Astrocyte (in vitro differentiated cells and primary cell): ENCODE data around the gene WDR43. TPM values are rescaled to one million over a fixed set of nuclear protein-coding genes. Genes with fewer than 3 reads are reported as not detected.
A peak's percentile ranks its signal among the peaks of the same experiment; 100 is the strongest.

Experiments used
- DNase-seq: peaks from one replicate; pipeline ENCODE4 v3.0.0-alpha.2; 2010; ENCODE audit warnings: low read depth
- FAIRE-seq: peaks from 2 replicates; lab custom pipeline; 2011; peaks lifted over from hg19 to GRCh38; lab: Jason Lieb, UNC
- H2AFZ ChIP-seq: 2 replicates; pipeline ENCODE4 v1.6.0; 2012; ENCODE audit warnings: low read depth, low read length, inconsistent platforms
- H3K27ac ChIP-seq: 2 replicates; pipeline ENCODE4 v1.5.1; 2011; ENCODE audit warnings: low read depth, low read length, inconsistent platforms
- H3K27me3 ChIP-seq: 2 replicates; pipeline ENCODE4 v1.6.0; 2011; ENCODE audit warnings: low read length, inconsistent platforms; ENCODE audit not compliant: insufficient read depth
- H3K36me3 ChIP-seq: 2 replicates; pipeline ENCODE4 v1.5.1; 2011; ENCODE audit warnings: low read length, inconsistent platforms; ENCODE audit not compliant: insufficient read depth
- H3K4me1 ChIP-seq: 2 replicates; pipeline ENCODE4 v1.5.1; 2011; ENCODE audit warnings: low read length, inconsistent platforms; ENCODE audit not compliant: insufficient read depth
- H3K4me2 ChIP-seq: 2 replicates; pipeline ENCODE4 v1.6.0; 2012; ENCODE audit warnings: low read length, inconsistent platforms
- H3K4me3 ChIP-seq: 2 replicates; pipeline ENCODE4 v1.5.1; 2011; ENCODE audit warnings: low read depth, mild to moderate bottlenecking, low read length, inconsistent platforms; ENCODE audit not compliant: insufficient read depth
- H3K79me2 ChIP-seq: 2 replicates; pipeline ENCODE4 v1.6.0; 2012; ENCODE audit warnings: mild to moderate bottlenecking, low read length, inconsistent platforms; ENCODE audit not compliant: insufficient read depth
- H3K9ac ChIP-seq: 2 replicates; pipeline ENCODE4 v1.6.0; 2012; ENCODE audit warnings: mild to moderate bottlenecking, low read length, inconsistent platforms
- H3K9me3 ChIP-seq: 2 replicates; pipeline ENCODE4 v1.5.1; 2012; ENCODE audit warnings: low read depth, mild to moderate bottlenecking, low read length, inconsistent platforms; ENCODE audit not compliant: insufficient read depth
- H4K20me1 ChIP-seq: 2 replicates; pipeline ENCODE4 v1.6.0; 2012; ENCODE audit warnings: low read length, inconsistent platforms; ENCODE audit not compliant: insufficient read depth
- H3K27ac Mint-ChIP-seq: one replicate; pipeline ENCODE4 v1.8.0; 2021; ENCODE audit warnings: mild to moderate bottlenecking, mixed read lengths; ENCODE audit not compliant: unreplicated experiment
- H3K27me3 Mint-ChIP-seq: one replicate; pipeline ENCODE4 v1.8.0; 2021; ENCODE audit warnings: low read depth, mixed read lengths; ENCODE audit not compliant: unreplicated experiment
- H3K36me3 Mint-ChIP-seq: one replicate; pipeline ENCODE4 v1.8.0; 2021; ENCODE audit warnings: low read depth, mixed read lengths; ENCODE audit not compliant: unreplicated experiment
- H3K4me1 Mint-ChIP-seq: one replicate; pipeline ENCODE4 v1.8.0; 2021; ENCODE audit warnings: low read depth, mixed read lengths; ENCODE audit not compliant: unreplicated experiment
- H3K4me3 Mint-ChIP-seq: one replicate; pipeline ENCODE4 v1.8.0; 2021; ENCODE audit warnings: mild to moderate bottlenecking, moderate library complexity, mixed read lengths; ENCODE audit not compliant: unreplicated experiment
- H3K9me3 Mint-ChIP-seq: one replicate; pipeline ENCODE4 v1.8.0; 2021; ENCODE audit warnings: mild to moderate bottlenecking, mixed read lengths; ENCODE audit not compliant: unreplicated experiment
- EZH2 ChIP-seq: IDR thresholded peaks from 2 replicates; pipeline ENCODE4 v1.6.1; 2012; ENCODE audit warnings: mild to moderate bottlenecking, low read length, inconsistent platforms; ENCODE audit not compliant: insufficient read depth
- total RNA-seq: library from RNA; stranded (reverse); gene quantifications from 2 replicates; pipeline ENCODE4 v1.2.1, GENCODE V29; 2021
- TF ChIP-seq, protein P1 (sequence below): IDR thresholded peaks from 2 replicates; pipeline ENCODE4 v1.5.1; 2011; ENCODE audit warnings: low read depth, mild to moderate bottlenecking, inconsistent platforms, low read length, moderate library complexity; ENCODE audit not compliant: insufficient read depth

The WDR43 gene
- total RNA-seq, 1 donor from 2014 or later, result 83.9 TPM

DNA sequence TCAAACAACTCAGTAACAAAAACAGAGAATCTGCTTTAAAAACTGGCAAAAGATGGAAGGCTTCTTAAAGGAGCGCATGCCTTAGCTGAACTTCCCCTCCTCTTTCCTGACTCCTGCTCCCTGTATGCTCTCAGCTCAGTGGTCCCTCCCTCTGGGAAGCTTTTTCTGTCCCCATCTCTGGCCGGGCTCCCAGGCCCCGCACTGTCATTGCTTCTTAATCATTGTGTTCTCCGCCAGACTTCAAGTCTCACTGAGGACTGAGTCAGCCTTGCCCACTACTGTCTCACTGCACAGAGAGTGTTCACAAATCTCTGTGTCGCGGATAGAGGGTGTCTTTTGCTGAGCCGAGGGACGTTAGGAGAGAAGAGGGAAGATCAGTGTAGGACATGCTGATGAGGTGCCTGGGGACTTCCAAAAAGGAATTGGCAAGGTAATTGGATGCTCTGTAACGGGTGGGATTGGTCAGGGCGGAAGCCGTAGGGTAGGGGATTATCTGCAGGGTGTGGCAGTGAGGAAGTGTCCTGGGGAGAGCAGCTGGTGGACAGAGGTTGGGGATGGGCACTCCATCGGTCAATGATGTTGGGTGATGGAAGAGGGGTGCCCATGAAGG is 102.9 kb downstream of the WDR43 start:
- no peak overlapping the region for H3K27ac Mint-ChIP-seq
- H3K9me3 Mint-ChIP-seq, result no peaks in the 10 kb centered on the region
- Histone ChIP-seq H3K4me3 (no peak overlapping the region), H3K4me1 (peaks cover 8% of the 10 kb centered on the region), H3K27ac (no peak overlapping the region), H2AFZ (peak overlapping the region; percentile 13), H3K27me3 (no peaks in the 10 kb centered on the region), H3K79me2 (no peaks in the 10 kb centered on the region), H3K36me3 (no peaks in the 10 kb centered on the region), H3K9ac (no peak overlapping the region), H3K9me3 (no peaks in the 10 kb centered on the region), H3K4me2 (peak overlapping the region; percentile 37), H4K20me1 (no peaks in the 10 kb centered on the region)
- TF ChIP-seq, protein P1, sequence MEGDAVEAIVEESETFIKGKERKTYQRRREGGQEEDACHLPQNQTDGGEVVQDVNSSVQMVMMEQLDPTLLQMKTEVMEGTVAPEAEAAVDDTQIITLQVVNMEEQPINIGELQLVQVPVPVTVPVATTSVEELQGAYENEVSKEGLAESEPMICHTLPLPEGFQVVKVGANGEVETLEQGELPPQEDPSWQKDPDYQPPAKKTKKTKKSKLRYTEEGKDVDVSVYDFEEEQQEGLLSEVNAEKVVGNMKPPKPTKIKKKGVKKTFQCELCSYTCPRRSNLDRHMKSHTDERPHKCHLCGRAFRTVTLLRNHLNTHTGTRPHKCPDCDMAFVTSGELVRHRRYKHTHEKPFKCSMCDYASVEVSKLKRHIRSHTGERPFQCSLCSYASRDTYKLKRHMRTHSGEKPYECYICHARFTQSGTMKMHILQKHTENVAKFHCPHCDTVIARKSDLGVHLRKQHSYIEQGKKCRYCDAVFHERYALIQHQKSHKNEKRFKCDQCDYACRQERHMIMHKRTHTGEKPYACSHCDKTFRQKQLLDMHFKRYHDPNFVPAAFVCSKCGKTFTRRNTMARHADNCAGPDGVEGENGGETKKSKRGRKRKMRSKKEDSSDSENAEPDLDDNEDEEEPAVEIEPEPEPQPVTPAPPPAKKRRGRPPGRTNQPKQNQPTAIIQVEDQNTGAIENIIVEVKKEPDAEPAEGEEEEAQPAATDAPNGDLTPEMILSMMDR, result no peak
- no peak for TF ChIP-seq EZH2
- no peak overlapping the region for H3K4me3 Mint-ChIP-seq
- H3K27me3 Mint-ChIP-seq, result peaks cover 42% of the 10 kb centered on the region
- H3K4me1 Mint-ChIP-seq, result peaks cover 10% of the 10 kb centered on the region
- DNase-seq (peak; percentile 41), FAIRE-seq (peak; percentile 23)
- H3K36me3 Mint-ChIP-seq, result peaks cover 3% of the 10 kb centered on the region

Other genes starting within 250 kb of the WDR43 start
- 250 and 263 TPM in 2 replicates for gene PPP1CB, start 142.8 kb upstream of the WDR43 start, total RNA-seq
- 1.3 and 1.4 TPM in 2 replicates for gene SPDYA, start 83.8 kb upstream of the WDR43 start, total RNA-seq
- gene TRMT61B, start 24.4 kb upstream of the WDR43 start, total RNA-seq, result 12.1 and 15.3 TPM in 2 replicates
- 0.38 and 0.73 TPM in 2 replicates for gene TOGARAM2, start 86.6 kb downstream of the WDR43 start, total RNA-seq
- gene PCARE, start 179.9 kb downstream of the WDR43 start, total RNA-seq, result not detected in 2 replicates
- 14.7 and 18.4 TPM in 2 replicates for gene CLIP4, start 220.7 kb downstream of the WDR43 start, total RNA-seq